ENCODE measurements around the gene SLC25A19.

GRCh38 chr17:75318211-75318610 is 29.0 kb upstream of the SLC25A19 start:
- TF ChIP-seq TAF1 (IDR thresholded peaks at IDR 0.05; ENCODE audit: borderline replicate concordance, low read depth, low read length), result no peak
- no peak for TF ChIP-seq CTCF (IDR thresholded peaks at IDR 0.05)
- no peak for TF ChIP-seq ELF1 (IDR thresholded peaks at IDR 0.05)
- no peak for TF ChIP-seq ZBTB33 (IDR thresholded peaks at IDR 0.05; ENCODE audit: borderline replicate concordance, low read depth)

Measured in SK-N-SH (cell line).